GM12878 (cell line): ENCODE measurements around the gene SIK1. TPM values are rescaled to one million over a fixed set of nuclear protein-coding genes. Genes with fewer than 3 reads are reported as not detected.

Experiments
- ATAC-seq: fragments of 200-7000 bp; cut with Tn5 transposase; 3 replicates; pipeline ENCODE4 v1.9.1; 2020; ENCODE audit warnings: mild to moderate bottlenecking, moderate library complexity
- BruUV-seq: library from RNA; stranded (reverse); fragments of 400-500 nt; replicated peaks from 2 replicates; lab custom pipeline; 2021; lab: Mats Ljungman, UMichigan
- CTCF ChIA-PET: fragments of 300-600 bp; sonication (Branson Sonifier 250); formaldehyde crosslinking; extraction: SDS; loops from one replicate; lab custom pipeline; 2021; ENCODE audit warnings: inconsistent platforms; lab: Yijun Ruan, JAX
- POLR2A ChIA-PET: fragments of 350-600 bp; formaldehyde crosslinking; extraction: SDS; loops from one replicate; lab custom pipeline; 2021; ENCODE audit warnings: inconsistent platforms; lab: Charles Lee
- RAD21 ChIA-PET: fragments of 300-600 bp; sonication (Branson Sonifier 250); formaldehyde crosslinking; loops from one replicate; lab custom pipeline; 2023; ENCODE audit warnings: antibody characterized with exemption; ENCODE audit not compliant: unreplicated experiment; lab: Charles Lee
- SMC1A ChIA-PET: fragments of 300-600 bp; sonication (Branson Sonifier 250); formaldehyde crosslinking; loops from one replicate; lab custom pipeline; 2023; ENCODE audit not compliant: unreplicated experiment, uncharacterized antibody; lab: Charles Lee
- DNase-seq: peaks from one replicate; pipeline ENCODE4 v3.0.0-alpha.2; 2011; ENCODE audit warnings: low read depth, low spot score
- FAIRE-seq: peaks from 3 replicates; lab custom pipeline; 2011; peaks lifted over from hg19 to GRCh38; lab: Jason Lieb, UNC
- H2AFZ ChIP-seq: 2 replicates; pipeline ENCODE4 v1.6.0; 2011; ENCODE audit warnings: low read depth, low read length, control low read depth; ENCODE audit not compliant: control insufficient read depth
- H3K27ac ChIP-seq: 2 replicates; pipeline ENCODE4 v1.5.1; 2011; ENCODE audit warnings: control low read depth; ENCODE audit not compliant: control insufficient read depth, insufficient read depth
- H3K27me3 ChIP-seq, 2 experiments: replicated peaks in 1 of 2; 2 replicates each; pipeline versions ENCODE4 v1.6.0 to v1.6.1; 2011; ENCODE audit warnings: low read length in 1 of 2; ENCODE audit not compliant: control insufficient read depth in 2 of 2, insufficient read depth in 2 of 2
- H3K36me3 ChIP-seq, 2 experiments: 2 replicates each; pipeline ENCODE4 v1.5.1; 2011; ENCODE audit warnings: low read length in 1 of 2; ENCODE audit not compliant: control insufficient read depth in 2 of 2, insufficient read depth in 2 of 2
- H3K4me1 ChIP-seq: 2 replicates; pipeline ENCODE4 v1.6.1; 2011; ENCODE audit warnings: mild to moderate bottlenecking, low read length, moderate library complexity, mixed read lengths; ENCODE audit not compliant: control insufficient read depth, insufficient read depth
- H3K4me2 ChIP-seq: 2 replicates; pipeline ENCODE4 v1.6.0; 2011; ENCODE audit warnings: control low read depth; ENCODE audit not compliant: control insufficient read depth, insufficient read depth
- H3K4me3 ChIP-seq: fragments of 200-600 bp; sonication (generic); 2 replicates; pipeline ENCODE4 v1.5.1; 2016
- H3K79me2 ChIP-seq: 2 replicates; pipeline ENCODE4 v1.6.0; 2011; ENCODE audit warnings: low read length; ENCODE audit not compliant: control insufficient read depth, insufficient read depth
- H3K9ac ChIP-seq: 2 replicates; pipeline ENCODE4 v1.8.0; 2011; ENCODE audit warnings: low read length, control low read depth, mixed read lengths; ENCODE audit not compliant: control insufficient read depth, insufficient read depth
- H3K9me3 ChIP-seq: replicated peaks from 3 replicates; pipeline ENCODE4 v1.5.1; 2011; ENCODE audit warnings: mild to moderate bottlenecking, low read length; ENCODE audit not compliant: control insufficient read depth, insufficient read depth
- H4K20me1 ChIP-seq: 2 replicates; pipeline ENCODE4 v1.6.0; 2011; ENCODE audit not compliant: control insufficient read depth, insufficient read depth
- BHLHE40 ChIP-seq, 2 experiments: fragments of 450-650 bp in 1 of 2; IDR thresholded peaks; 2 replicates each; pipeline ENCODE4 v1.6.1; 2011 to 2017; ENCODE audit warnings: low read depth in 2 of 2, borderline replicate concordance in 1 of 2, improper control_type of control experiment in 1 of 2, low read length in 1 of 2, mild to moderate bottlenecking in 1 of 2
- CUX1 ChIP-seq: IDR thresholded peaks from 2 replicates; pipeline ENCODE4 v1.6.1; 2012; ENCODE audit warnings: improper control_type of control experiment, low read depth, low read length; ENCODE audit not compliant: insufficient replicate concordance
- EZH2 ChIP-seq: IDR thresholded peaks from 2 replicates; pipeline ENCODE4 v1.6.1; 2012; ENCODE audit warnings: low read depth, mild to moderate bottlenecking, control low read depth, inconsistent platforms, low read length, borderline replicate concordance; ENCODE audit not compliant: control insufficient read depth
- HCFC1 ChIP-seq: fragments of 150-350 bp; IDR thresholded peaks from 2 replicates; pipeline ENCODE4 v1.6.1; 2014; ENCODE audit warnings: low read length
- JUNB ChIP-seq: IDR thresholded peaks from 2 replicates; pipeline ENCODE4 v1.6.1; 2016; ENCODE audit warnings: antibody characterized with exemption, mild to moderate bottlenecking
- KLF5 ChIP-seq: fragments of 450-650 bp; IDR thresholded peaks from 2 replicates; pipeline ENCODE4 v1.6.1; 2014; ENCODE audit warnings: mild to moderate bottlenecking; ENCODE audit not compliant: partially characterized antibody
- MEF2A ChIP-seq: IDR thresholded peaks from 2 replicates; pipeline ENCODE4 v1.6.1; 2011; ENCODE audit warnings: low read depth, mild to moderate bottlenecking, low read length, moderate library complexity; ENCODE audit not compliant: insufficient read depth
- MXI1 ChIP-seq: fragments of 150-350 bp; IDR thresholded peaks from 2 replicates; pipeline ENCODE4 v1.6.1; 2011; ENCODE audit warnings: low read depth, mild to moderate bottlenecking, inconsistent platforms, low read length, improper control_type of control experiment
- PKNOX1 ChIP-seq: fragments of 450-650 bp; IDR thresholded peaks from 2 replicates; pipeline ENCODE4 v1.6.1; 2016; ENCODE audit warnings: mild to moderate bottlenecking
- RUNX3 ChIP-seq: IDR thresholded peaks from 2 replicates; pipeline ENCODE4 v1.6.1; 2012; ENCODE audit warnings: low read length, inconsistent platforms
- SUPT20H ChIP-seq: IDR thresholded peaks from 2 replicates; pipeline ENCODE4 v1.6.1; 2011; ENCODE audit warnings: low read depth, mild to moderate bottlenecking, low read length, moderate library complexity, borderline replicate concordance; ENCODE audit not compliant: control insufficient read depth
- TAF1 ChIP-seq: IDR thresholded peaks from 2 replicates; pipeline ENCODE4 v1.6.1; 2011; ENCODE audit warnings: mild to moderate bottlenecking, low read depth, low read length, borderline replicate concordance
- TARDBP ChIP-seq: IDR thresholded peaks from 2 replicates; pipeline ENCODE4 v1.6.1; 2016; ENCODE audit warnings: borderline replicate concordance
- TCF3 ChIP-seq: IDR thresholded peaks from 2 replicates; pipeline ENCODE4 v1.6.1; 2012; ENCODE audit warnings: low read depth, mild to moderate bottlenecking, low read length, borderline replicate concordance; ENCODE audit not compliant: insufficient read depth
- WRNIP1 ChIP-seq: IDR thresholded peaks from 2 replicates; pipeline ENCODE4 v1.6.1; 2011; ENCODE audit warnings: low read depth, low read length, improper control_type of control experiment, borderline replicate concordance
- YBX1 ChIP-seq: fragments of 450-650 bp; IDR thresholded peaks from 2 replicates; pipeline ENCODE4 v1.6.1; 2016; ENCODE audit warnings: antibody characterized with exemption
- ZNF217 ChIP-seq: fragments of 450-650 bp; IDR thresholded peaks from 2 replicates; pipeline ENCODE4 v1.6.1; 2017; ENCODE audit warnings: antibody characterized with exemption, mild to moderate bottlenecking
- WGBS: methylation state at CpG from one replicate; pipeline ENCODE4 v1.1.6; 2016; ENCODE audit warnings: low lambda C conversion rate; ENCODE audit not compliant: insufficient replicate concordance, insufficient coverage; ENCODE audit errors: missing lambda C conversion rate; 5-methylcytosine and 5-hydroxymethylcytosine counted together
- in situ Hi-C: fragments of 300-500 bp; cut with MboI; formaldehyde crosslinking; loops from 9 replicates; pipeline ENCODE4 v1.14.3; 2018; ENCODE audit warnings: mixed read lengths
- intact Hi-C: fragments of 100-400 bp; cut with micrococcal nuclease; formaldehyde crosslinking; loops from one replicate; pipeline ENCODE4 v1.14.2; 2022; ENCODE audit not compliant: unreplicated experiment
- polyA plus RNA-seq, 11 experiments: library from polyadenylated mRNA; depleted of rRNA in 4 of 11; unstranded in 6 of 11; stranded (reverse) in 5 of 11; fragments of >200 nt; fragmentation: Nextera tagmentation in 4 of 11; fragmentation: Illumina TruSeq in 1 of 11; extraction: Ambion mirVana in 4 of 11; extraction: Trizol in 1 of 11; gene quantifications; 1 replicate in 1 of 11; 2 replicates in 10 of 11; pipeline versions ENCODE4 v1.2.1 to v1.2.3, GENCODE V29; 2011 to 2016; ENCODE audit warnings: inconsistent platforms in 2 of 11, missing spikeins in 2 of 11, low read depth in 1 of 11
- total RNA-seq, 4 experiments: library from RNA; depleted of rRNA in 3 of 4; stranded (reverse); fragments of >200 nt in 3 of 4; fragmentation: Illumina TruSeq in 1 of 4; extraction: Trizol in 1 of 4; gene quantifications; 2 replicates each; pipeline versions ENCODE4 v1.2.1 to v1.2.3, GENCODE V29; 2013 to 2021

SIK1 gene
- total and polyA plus RNA-seq, 10 of the 15 experiments (the other 5 are each of a cell fraction or from before 2014, with no cell fraction given) = 0.03 to 7.3 (median 2.1) TPM; not detected in 2

- ATAC-seq = no peak
- Histone ChIP-seq H3K9me3 (no peaks in the 10 kb centered on the region), H3K4me1 (peaks cover 22% of the 10 kb centered on the region), H3K27ac (no peak overlapping the region), H3K9ac (no peak overlapping the region), H2AFZ (no peak overlapping the region), H3K4me3 (no peak overlapping the region)
- intact Hi-C loops = no loop called here
- TF ChIP-seq MEF2A (no peak), TAF1 (no peak), MXI1 (no peak), KLF5 (no peak), HCFC1 (no peak), TCF3 (no peak), SUPT20H (no peak), CUX1 (no peak), TARDBP (no peak), ZNF217 (no peak), EZH2 (no peak), YBX1 (no peak), RUNX3 (no peak), JUNB (no peak), WRNIP1 (no peak), BHLHE40 (IDR thresholded peaks at IDR 0.05; ENCODE audit: borderline replicate concordance in 1 of 2, low read depth in 2 of 2, low read length in 1 of 2) (no peak), PKNOX1 (no peak)
- TF ChIP-seq, all 136 proteins: peak for 0
- FAIRE-seq (no peak), DNase-seq (no peak)
- Histone ChIP-seq H4K20me1 (no peaks in the 10 kb centered on the region), H3K27me3 (no peaks in the 10 kb centered on the region; a peak in 1 of 4 replicates), H3K36me3 (no peaks in the 10 kb centered on the region), H3K4me2 (no peak overlapping the region), H3K79me2 (no peaks in the 10 kb centered on the region)
- in situ Hi-C loops = no loop called here
- ChIA-PET RAD21 (no interaction called here), CTCF (interaction anchor here (1.0 to 3.1 kb wide), 2 partner anchors 16 to 28 kb away, joined by 3 to 12 read pairs; no protein-coding TSS in a partner anchor), POLR2A (no interaction called here), SMC1A (interaction anchor here (1.4 kb wide), 1 partner anchor 19 kb away, joined by 5 read pairs; no protein-coding TSS in a partner anchor)
- no TSS peak for BruUV-seq
- 67% methylated on average over 9 of the region's 9 CpGs for WGBS
Observed at GRCh38 chr21:43371786-43372185, 55.1 kb downstream of the SIK1 start.
